Tibial nerve (tissue), 4 donors: ENCODE measurements around the gene LDLRAP1. TPM values are rescaled to one million over a fixed set of nuclear protein-coding genes. Genes with fewer than 3 reads are reported as not detected.

Source experiments
- DNase-seq, 2 donors: peaks; one replicate each; pipeline ENCODE4 v3.0.0-alpha.2; 2019; ENCODE audit warnings: low spot score in 2 of 2
- H3K27ac ChIP-seq, 4 donors: fragments of 200-600 bp; sonication (generic) in 3 of 4; one replicate each; pipeline ENCODE4 v1.5.1; 2017 to 2019; ENCODE audit warnings: mild to moderate bottlenecking in 1 of 4
- H3K27me3 ChIP-seq, 2 donors: fragments of 200-600 bp; sonication (generic) in 1 of 2; one replicate each; pipeline versions ENCODE4 v1.5.1 to v1.6.0; 2017 to 2019
- H3K36me3 ChIP-seq, 3 donors: fragments of 200-600 bp; sonication (generic); one replicate each; pipeline ENCODE4 v1.5.1; 2018 to 2019
- H3K4me1 ChIP-seq, 4 donors: fragments of 200-600 bp; sonication (generic) in 3 of 4; one replicate each; pipeline ENCODE4 v1.5.1; 2017 to 2019
- H3K4me3 ChIP-seq, 4 donors: fragments of 200-600 bp; sonication (generic) in 3 of 4; one replicate each; pipeline ENCODE4 v1.5.1; 2017 to 2019; ENCODE audit warnings: mild to moderate bottlenecking in 1 of 4, moderate library complexity in 1 of 4
- H3K9me3 ChIP-seq, 4 donors: fragments of 200-600 bp; sonication (generic) in 3 of 4; one replicate each; pipeline ENCODE4 v1.5.1; 2017 to 2019
- EP300 ChIP-seq, 2 donors: sonication (generic); formaldehyde crosslinking; IDR thresholded peaks; one replicate each; pipeline ENCODE4 v1.6.1; 2017; ENCODE audit warnings: antibody characterized with exemption in 2 of 2, mild to moderate bottlenecking in 1 of 2
- POLR2A ChIP-seq, 2 donors: fragments of 450-650 bp; IDR thresholded peaks; one replicate each; pipeline ENCODE4 v1.6.1; 2017; ENCODE audit warnings: antibody characterized with exemption in 2 of 2, mild to moderate bottlenecking in 2 of 2, moderate library complexity in 2 of 2
- WGBS, 2 donors: methylation state at CpG; one replicate each; pipeline ENCODE4 v1.1.5; 2018; 5-methylcytosine and 5-hydroxymethylcytosine counted together
- total RNA-seq, 4 donors: library from RNA; depleted of rRNA; stranded (reverse); fragments of >200 nt; gene quantifications; one replicate each; pipeline ENCODE4 v1.1.0, GENCODE V29; 2016
- TF ChIP-seq, protein P1 (sequence below), 5 experiments: fragments of 200-600 bp in 3 of 5; fragments of 450-650 bp in 2 of 5; sonication (generic) in 3 of 5; IDR thresholded peaks; one replicate each; pipeline ENCODE4 v1.5.1; 2016 to 2019; ENCODE audit warnings: antibody characterized with exemption in 5 of 5, mild to moderate bottlenecking in 3 of 5, moderate library complexity in 2 of 5

Gene LDLRAP1
- total RNA-seq, 4 donors from 2014 or later, result 10.9 to 28.5 (median 14.7) TPM

DNA sequence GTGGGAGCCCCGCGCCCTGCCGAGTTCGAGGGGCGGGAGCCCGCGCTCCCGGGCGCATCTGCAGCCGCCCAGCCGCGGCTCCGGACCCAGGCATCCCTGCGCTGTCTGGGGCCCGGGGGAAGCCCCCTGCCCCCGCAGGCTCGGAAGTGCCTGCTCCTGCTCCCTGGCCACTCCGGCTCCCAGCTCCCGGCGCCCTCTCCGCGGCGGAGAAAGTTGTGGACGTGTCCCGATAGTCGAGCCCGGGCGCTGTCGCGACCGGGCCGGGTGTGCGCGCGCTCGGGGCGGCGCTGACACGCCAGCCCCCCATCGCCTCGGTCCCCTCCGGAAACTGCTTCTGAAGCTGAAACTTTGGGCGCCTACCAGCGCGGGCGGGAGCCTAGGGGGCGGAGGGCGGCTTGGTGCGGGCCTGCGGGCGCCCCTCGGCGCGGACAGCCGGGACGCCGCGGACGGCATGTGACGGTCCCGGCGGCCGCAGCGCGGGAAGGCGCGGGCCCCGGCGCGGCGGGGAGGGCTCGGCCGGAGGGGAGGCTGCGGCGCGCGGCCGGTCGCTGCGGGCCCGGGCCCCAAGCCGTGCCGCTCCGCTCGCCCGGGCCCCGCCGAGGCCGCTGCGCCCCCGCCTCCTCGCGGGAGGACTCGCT, 73.7 kb downstream of the LDLRAP1 start:
- no peaks in the 10 kb centered on the region for H3K36me3 ChIP-seq
- 0% methylated on average over 6 to 37 of the region's 94 CpGs for WGBS, 2 donors
- no peak for DNase-seq
- peak overlapping the region; percentile 61 to 89 (median 82) for H3K4me3 ChIP-seq
- no peaks in the 10 kb centered on the region for H3K9me3 ChIP-seq
- H3K27me3 ChIP-seq, result no peaks in the 10 kb centered on the region
- peak overlapping the region; percentile 67 to 88 (median 74) for H3K27ac ChIP-seq
- TF ChIP-seq, protein P1, sequence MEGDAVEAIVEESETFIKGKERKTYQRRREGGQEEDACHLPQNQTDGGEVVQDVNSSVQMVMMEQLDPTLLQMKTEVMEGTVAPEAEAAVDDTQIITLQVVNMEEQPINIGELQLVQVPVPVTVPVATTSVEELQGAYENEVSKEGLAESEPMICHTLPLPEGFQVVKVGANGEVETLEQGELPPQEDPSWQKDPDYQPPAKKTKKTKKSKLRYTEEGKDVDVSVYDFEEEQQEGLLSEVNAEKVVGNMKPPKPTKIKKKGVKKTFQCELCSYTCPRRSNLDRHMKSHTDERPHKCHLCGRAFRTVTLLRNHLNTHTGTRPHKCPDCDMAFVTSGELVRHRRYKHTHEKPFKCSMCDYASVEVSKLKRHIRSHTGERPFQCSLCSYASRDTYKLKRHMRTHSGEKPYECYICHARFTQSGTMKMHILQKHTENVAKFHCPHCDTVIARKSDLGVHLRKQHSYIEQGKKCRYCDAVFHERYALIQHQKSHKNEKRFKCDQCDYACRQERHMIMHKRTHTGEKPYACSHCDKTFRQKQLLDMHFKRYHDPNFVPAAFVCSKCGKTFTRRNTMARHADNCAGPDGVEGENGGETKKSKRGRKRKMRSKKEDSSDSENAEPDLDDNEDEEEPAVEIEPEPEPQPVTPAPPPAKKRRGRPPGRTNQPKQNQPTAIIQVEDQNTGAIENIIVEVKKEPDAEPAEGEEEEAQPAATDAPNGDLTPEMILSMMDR (IDR thresholded peaks at IDR 0.05), result no peak
- TF ChIP-seq POLR2A (IDR thresholded peaks at IDR 0.05), result no peak
- TF ChIP-seq EP300 (IDR thresholded peaks at IDR 0.05), result no peak
- H3K4me1 ChIP-seq, result peaks cover 0 to 53% (median 22%) of the 10 kb centered on the region in 4 donors

DNA sequence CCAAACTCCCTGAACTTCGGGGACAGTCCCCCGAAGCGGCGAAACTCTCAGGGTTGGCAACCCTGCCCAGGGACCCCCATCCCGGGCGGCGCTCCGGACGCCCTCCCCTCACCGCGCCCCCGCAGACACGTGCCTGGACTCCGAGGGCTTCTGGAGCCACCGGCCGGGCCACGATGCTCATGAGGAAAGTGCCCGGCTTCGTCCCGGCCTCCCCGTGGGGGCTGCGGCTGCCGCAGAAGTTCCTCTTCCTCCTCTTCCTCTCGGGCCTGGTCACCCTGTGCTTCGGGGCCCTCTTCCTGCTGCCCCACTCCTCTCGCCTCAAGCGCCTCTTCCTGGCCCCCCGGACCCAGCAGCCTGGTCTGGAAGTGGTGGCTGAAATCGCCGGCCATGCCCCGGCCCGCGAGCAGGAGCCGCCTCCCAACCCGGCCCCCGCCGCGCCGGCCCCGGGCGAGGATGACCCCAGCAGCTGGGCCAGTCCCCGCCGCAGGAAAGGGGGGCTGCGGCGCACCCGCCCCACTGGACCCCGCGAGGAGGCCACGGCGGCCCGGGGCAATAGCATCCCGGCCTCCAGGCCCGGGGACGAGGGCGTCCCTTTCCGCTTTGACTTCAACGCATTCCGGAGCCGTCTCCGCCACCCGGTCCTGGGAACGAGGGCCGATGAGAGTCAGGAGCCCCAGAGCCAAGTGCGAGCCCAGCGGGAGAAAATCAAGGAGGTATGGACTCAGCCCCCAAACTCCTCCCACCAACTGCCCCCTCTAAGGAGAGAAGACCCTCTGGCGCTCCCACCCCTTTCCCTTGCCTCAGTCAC, 74.4 kb downstream of the LDLRAP1 start:
- peak overlapping the region; percentile 10 to 88 (median 64) for H3K27ac ChIP-seq
- H3K36me3 ChIP-seq, result no peaks in the 10 kb centered on the region
- no peaks in the 10 kb centered on the region for H3K9me3 ChIP-seq
- 8 to 9% methylated on average over 42 to 48 of the region's 66 CpGs for WGBS, 2 donors
- H3K4me3 ChIP-seq, result peak overlapping the region; percentile 54 to 89 (median 82)
- no peak for DNase-seq
- TF ChIP-seq POLR2A (IDR thresholded peaks at IDR 0.05) (no peak), EP300 (IDR thresholded peaks at IDR 0.05) (no peak)
- TF ChIP-seq, protein P1 (IDR thresholded peaks at IDR 0.05), result no peak
- H3K4me1 ChIP-seq, result peaks cover 0 to 53% (median 24%) of the 10 kb centered on the region in 4 donors
- no peaks in the 10 kb centered on the region for H3K27me3 ChIP-seq

DNA sequence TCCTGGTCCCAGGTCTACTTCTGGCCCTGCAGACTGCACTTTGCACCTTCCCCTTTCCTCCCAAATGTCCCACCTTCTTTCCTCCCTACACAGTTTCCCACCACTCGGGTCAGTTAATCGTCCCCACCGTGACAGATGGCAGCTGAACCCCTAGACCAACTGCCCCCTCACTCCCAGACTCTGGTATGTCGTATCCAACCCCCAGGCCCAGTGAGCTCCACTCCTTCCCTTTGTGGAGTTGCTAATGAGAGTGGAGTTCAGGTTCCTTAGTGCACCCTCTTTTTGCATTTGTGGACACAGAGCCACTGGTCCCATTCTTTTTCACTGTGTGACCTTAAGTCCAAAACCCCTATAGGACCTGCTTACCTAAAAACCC, 75.0 kb downstream of the LDLRAP1 start:
- 52 to 57% methylated on average over 4 of the region's 4 CpGs for WGBS, 2 donors
- DNase-seq, result no peak
- peak overlapping the region in 3 of 4 donors; percentile 61 to 88 (median 68) for H3K27ac ChIP-seq
- H3K27me3 ChIP-seq, result no peaks in the 10 kb centered on the region
- H3K4me3 ChIP-seq, result peak overlapping the region; percentile 54 to 89 (median 82)
- peaks cover 0 to 53% (median 24%) of the 10 kb centered on the region in 4 donors for H3K4me1 ChIP-seq
- H3K36me3 ChIP-seq, result no peaks in the 10 kb centered on the region
- TF ChIP-seq, protein P1 (IDR thresholded peaks at IDR 0.05), result no peak
- no peak for TF ChIP-seq EP300 (IDR thresholded peaks at IDR 0.05)
- TF ChIP-seq POLR2A (IDR thresholded peaks at IDR 0.05), result no peak
- no peaks in the 10 kb centered on the region for H3K9me3 ChIP-seq

Other genes with a start within 250 kb of the LDLRAP1 start
- 100 to 1,000 TPM in 1 of 4 donors, 10 to 100 TPM in 3; 62.1 to 109 (median 81.5) TPM for gene TMEM50A, start 205.3 kb upstream of the LDLRAP1 start, total RNA-seq
- gene RHCE, start 122.8 kb upstream of the LDLRAP1 start, total RNA-seq, result under 1 TPM in 1 of 4 donors, not detected in 3; 0.22 TPM
- gene MACO1, start 112.7 kb upstream of the LDLRAP1 start, total RNA-seq, result 10 to 100 TPM in 3 of 4 donors, 1 to 10 TPM in 1; 8.8 to 16.2 (median 13.7) TPM
- 10 to 100 TPM; 14.6 to 25.1 (median 17.5) TPM for gene MAN1C1, start 73.2 kb downstream of the LDLRAP1 start, total RNA-seq